ENCODE results near the gene ADCY6.

DNA sequence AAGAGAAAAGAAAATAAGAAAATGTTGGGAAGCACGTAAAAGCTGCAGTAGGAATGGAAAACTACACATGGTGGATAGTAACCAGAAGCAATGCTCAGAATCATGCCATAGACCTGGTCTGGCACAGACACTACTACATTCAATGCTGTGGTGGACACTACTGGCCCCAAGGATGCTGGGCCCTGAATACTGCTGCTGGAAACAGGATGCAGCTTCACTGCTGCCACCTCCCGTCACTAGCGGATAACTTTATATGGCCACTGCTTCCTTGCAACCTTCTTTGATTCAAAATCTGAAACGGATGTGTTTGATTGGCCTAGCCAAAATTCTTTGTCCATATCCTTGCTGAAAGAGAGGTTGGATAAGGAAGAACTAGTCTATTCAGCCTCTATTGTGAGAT is 30.7 kb downstream of the ADCY6 start:
- no peak for TF ChIP-seq ZNF70 (CRISPR knock-in tag; IDR thresholded peaks at IDR 0.05)
- TF ChIP-seq, protein P1, sequence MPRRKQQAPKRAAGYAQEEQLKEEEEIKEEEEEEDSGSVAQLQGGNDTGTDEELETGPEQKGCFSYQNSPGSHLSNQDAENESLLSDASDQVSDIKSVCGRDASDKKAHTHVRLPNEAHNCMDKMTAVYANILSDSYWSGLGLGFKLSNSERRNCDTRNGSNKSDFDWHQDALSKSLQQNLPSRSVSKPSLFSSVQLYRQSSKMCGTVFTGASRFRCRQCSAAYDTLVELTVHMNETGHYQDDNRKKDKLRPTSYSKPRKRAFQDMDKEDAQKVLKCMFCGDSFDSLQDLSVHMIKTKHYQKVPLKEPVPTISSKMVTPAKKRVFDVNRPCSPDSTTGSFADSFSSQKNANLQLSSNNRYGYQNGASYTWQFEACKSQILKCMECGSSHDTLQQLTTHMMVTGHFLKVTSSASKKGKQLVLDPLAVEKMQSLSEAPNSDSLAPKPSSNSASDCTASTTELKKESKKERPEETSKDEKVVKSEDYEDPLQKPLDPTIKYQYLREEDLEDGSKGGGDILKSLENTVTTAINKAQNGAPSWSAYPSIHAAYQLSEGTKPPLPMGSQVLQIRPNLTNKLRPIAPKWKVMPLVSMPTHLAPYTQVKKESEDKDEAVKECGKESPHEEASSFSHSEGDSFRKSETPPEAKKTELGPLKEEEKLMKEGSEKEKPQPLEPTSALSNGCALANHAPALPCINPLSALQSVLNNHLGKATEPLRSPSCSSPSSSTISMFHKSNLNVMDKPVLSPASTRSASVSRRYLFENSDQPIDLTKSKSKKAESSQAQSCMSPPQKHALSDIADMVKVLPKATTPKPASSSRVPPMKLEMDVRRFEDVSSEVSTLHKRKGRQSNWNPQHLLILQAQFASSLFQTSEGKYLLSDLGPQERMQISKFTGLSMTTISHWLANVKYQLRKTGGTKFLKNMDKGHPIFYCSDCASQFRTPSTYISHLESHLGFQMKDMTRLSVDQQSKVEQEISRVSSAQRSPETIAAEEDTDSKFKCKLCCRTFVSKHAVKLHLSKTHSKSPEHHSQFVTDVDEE (CRISPR knock-in tag; IDR thresholded peaks at IDR 0.05): no peak
- TF ChIP-seq OSR1 (CRISPR knock-in tag; IDR thresholded peaks at IDR 0.05): no peak
- TF ChIP-seq ZNF565 (CRISPR knock-in tag; conservative IDR thresholded peaks at IDR 0.05; ENCODE audit: low read depth): no peak
- no peak for TF ChIP-seq RARB (CRISPR knock-in tag; IDR thresholded peaks at IDR 0.05)
- TF ChIP-seq ZFP3 (CRISPR knock-in tag; IDR thresholded peaks at IDR 0.05): no peak

All from SK-N-SH treated with all-trans-retinoic acid at 6 μM for 48 hours (cell line).